ENCODE data around the gene STATH.

STATH gene

GRCh38 chr4:69977582-69977981 is 18.2 kb upstream of the STATH start:
- no peak overlapping the region for H3K4me3 ChIP-seq (ENCODE audit: control insufficient read depth, low read depth, low read length)
- DNase-seq (ENCODE audit: low read depth), result no peak

DNA sequence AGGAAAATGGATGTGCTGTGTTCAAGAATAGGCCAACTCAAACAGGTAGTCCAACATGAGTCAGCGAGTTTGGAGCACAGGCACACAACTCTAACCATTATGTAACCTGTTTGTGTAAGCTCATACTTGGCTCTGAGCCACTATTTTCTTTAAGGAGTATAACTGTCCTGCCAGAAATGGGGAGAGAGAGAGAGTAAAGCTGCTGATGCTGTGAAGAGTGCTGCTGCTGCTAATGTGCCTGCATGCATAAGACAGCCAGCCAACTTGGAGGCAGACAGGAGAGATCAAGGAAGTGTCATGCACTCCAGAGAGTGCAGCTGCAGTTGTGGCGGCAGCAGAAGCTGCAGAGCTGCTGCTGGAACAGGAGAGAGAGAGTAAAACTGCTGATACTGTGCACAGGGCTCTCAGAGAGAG is 11.7 kb upstream of the STATH start:
- TF ChIP-seq, protein P1, sequence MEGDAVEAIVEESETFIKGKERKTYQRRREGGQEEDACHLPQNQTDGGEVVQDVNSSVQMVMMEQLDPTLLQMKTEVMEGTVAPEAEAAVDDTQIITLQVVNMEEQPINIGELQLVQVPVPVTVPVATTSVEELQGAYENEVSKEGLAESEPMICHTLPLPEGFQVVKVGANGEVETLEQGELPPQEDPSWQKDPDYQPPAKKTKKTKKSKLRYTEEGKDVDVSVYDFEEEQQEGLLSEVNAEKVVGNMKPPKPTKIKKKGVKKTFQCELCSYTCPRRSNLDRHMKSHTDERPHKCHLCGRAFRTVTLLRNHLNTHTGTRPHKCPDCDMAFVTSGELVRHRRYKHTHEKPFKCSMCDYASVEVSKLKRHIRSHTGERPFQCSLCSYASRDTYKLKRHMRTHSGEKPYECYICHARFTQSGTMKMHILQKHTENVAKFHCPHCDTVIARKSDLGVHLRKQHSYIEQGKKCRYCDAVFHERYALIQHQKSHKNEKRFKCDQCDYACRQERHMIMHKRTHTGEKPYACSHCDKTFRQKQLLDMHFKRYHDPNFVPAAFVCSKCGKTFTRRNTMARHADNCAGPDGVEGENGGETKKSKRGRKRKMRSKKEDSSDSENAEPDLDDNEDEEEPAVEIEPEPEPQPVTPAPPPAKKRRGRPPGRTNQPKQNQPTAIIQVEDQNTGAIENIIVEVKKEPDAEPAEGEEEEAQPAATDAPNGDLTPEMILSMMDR (IDR thresholded peaks at IDR 0.05; ENCODE audit: control insufficient read depth, insufficient read depth, low read depth, low read length, missing control alignments), result no peak
- no peak for DNase-seq (ENCODE audit: low read depth)

More at GRCh38 chr4:69977582-69977981, 18.2 kb upstream of the STATH start:
- TF ChIP-seq, protein P1 (IDR thresholded peaks at IDR 0.05; ENCODE audit: control insufficient read depth, insufficient read depth, low read depth, low read length, missing control alignments), result no peak

GRCh38 chr4:69986663-69987062 is 9.1 kb upstream of the STATH start:
- DNase-seq (ENCODE audit: low read depth), result no peak
- H3K4me3 ChIP-seq (ENCODE audit: control insufficient read depth, low read depth, low read length), result no peak overlapping the region
- TF ChIP-seq, protein P1 (IDR thresholded peaks at IDR 0.05; ENCODE audit: control insufficient read depth, insufficient read depth, low read depth, low read length, missing control alignments), result no peak

More for the DNA sequence above, 11.7 kb upstream of the STATH start:
- H3K4me3 ChIP-seq (ENCODE audit: control insufficient read depth, low read depth, low read length), result no peak overlapping the region

- TF ChIP-seq, protein P1 (IDR thresholded peaks at IDR 0.05; ENCODE audit: control insufficient read depth, insufficient read depth, low read depth, low read length, missing control alignments), result no peak
- H3K4me3 ChIP-seq (ENCODE audit: control insufficient read depth, low read depth, low read length), result no peak overlapping the region
- no peak for DNase-seq (ENCODE audit: low read depth)
Observed at GRCh38 chr4:69991016-69991415, 4.8 kb upstream of the STATH start.

DNA sequence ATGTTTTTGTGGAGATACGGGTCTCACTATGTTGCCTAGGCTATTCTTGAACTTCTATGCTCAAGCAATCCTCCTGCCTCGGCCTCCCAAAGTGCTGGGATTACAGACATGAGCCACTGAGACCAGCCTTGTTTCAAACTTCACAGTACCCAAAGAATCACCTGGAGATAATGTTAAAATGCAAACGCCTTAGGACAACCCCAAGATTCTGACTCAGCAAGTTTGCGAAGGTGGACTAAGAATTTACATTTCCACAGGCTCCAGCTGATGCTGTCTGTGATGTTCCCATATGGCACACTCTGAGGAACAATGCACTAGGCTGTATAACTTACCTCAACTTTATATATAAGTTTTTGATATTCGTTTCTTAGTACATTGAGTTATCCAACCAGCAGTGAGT is 984 bp upstream of the STATH start:
- no peak for DNase-seq (ENCODE audit: low read depth)
- TF ChIP-seq, protein P1 (IDR thresholded peaks at IDR 0.05; ENCODE audit: control insufficient read depth, insufficient read depth, low read depth, low read length, missing control alignments), result no peak
- no peak overlapping the region for H3K4me3 ChIP-seq (ENCODE audit: control insufficient read depth, low read depth, low read length)

- no peak overlapping the region for H3K4me3 ChIP-seq (ENCODE audit: control insufficient read depth, low read depth, low read length)
- DNase-seq (ENCODE audit: low read depth), result no peak
- TF ChIP-seq, protein P1 (IDR thresholded peaks at IDR 0.05; ENCODE audit: control insufficient read depth, insufficient read depth, low read depth, low read length, missing control alignments), result no peak
Observed at GRCh38 chr4:69999420-69999819, 3.7 kb downstream of the STATH start.

DNA sequence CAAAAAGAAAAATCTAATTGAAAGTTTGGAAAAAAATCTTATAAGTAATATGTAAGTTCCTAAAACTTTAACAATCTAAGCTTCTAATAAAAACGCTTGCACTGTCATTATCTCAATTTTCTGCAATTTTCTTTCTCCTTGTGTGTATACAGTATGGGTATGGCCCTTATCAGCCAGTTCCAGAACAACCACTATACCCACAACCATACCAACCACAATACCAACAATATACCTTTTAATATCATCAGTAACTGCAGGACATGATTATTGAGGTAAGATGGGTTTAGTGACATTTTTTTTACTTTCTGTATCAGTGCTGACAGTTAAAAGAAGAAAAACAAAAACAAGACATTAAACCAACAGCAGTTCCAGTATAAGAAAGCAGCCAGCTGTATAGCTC is 4.9 kb downstream of the STATH start:
- DNase-seq (ENCODE audit: low read depth), result no peak
- TF ChIP-seq, protein P1 (IDR thresholded peaks at IDR 0.05; ENCODE audit: control insufficient read depth, insufficient read depth, low read depth, low read length, missing control alignments), result no peak
- H3K4me3 ChIP-seq (ENCODE audit: control insufficient read depth, low read depth, low read length), result no peak overlapping the region
